Liver (tissue), 9 donors: ENCODE measurements around the gene ATP11A. TPM values are rescaled to one million over a fixed set of nuclear protein-coding genes. Genes with fewer than 3 reads are reported as not detected.

Source experiments
- DNase-seq: peaks from one replicate; pipeline ENCODE4 v3.0.0-alpha.2; 2017; ENCODE audit warnings: low spot score
- H3K27ac ChIP-seq, 2 donors: one replicate each; pipeline ENCODE4 v1.7.0; 2013; ENCODE audit warnings: inconsistent platforms in 2 of 2, low read length in 2 of 2, control low read depth in 1 of 2, low read depth in 1 of 2, mild to moderate bottlenecking in 1 of 2
- H3K27me3 ChIP-seq, 4 donors: one replicate each; pipeline versions ENCODE4 v1.6.1 to v1.7.0; 2013; ENCODE audit warnings: low read length in 3 of 4, inconsistent platforms in 1 of 4, mild to moderate bottlenecking in 1 of 4, moderate library complexity in 1 of 4; ENCODE audit not compliant: control insufficient read depth in 4 of 4, insufficient read depth in 4 of 4
- H3K36me3 ChIP-seq, 4 donors: one replicate each; pipeline versions ENCODE4 v1.6.1 to v1.7.0; 2013; ENCODE audit warnings: low read length in 3 of 4, mild to moderate bottlenecking in 3 of 4, low read depth in 1 of 4, moderate library complexity in 1 of 4; ENCODE audit not compliant: control insufficient read depth in 4 of 4, insufficient read depth in 3 of 4
- H3K4me1 ChIP-seq, 4 donors: one replicate each; pipeline versions ENCODE4 v1.6.1 to v1.7.0; 2013; ENCODE audit warnings: low read length in 3 of 4, mild to moderate bottlenecking in 3 of 4, moderate library complexity in 1 of 4; ENCODE audit not compliant: control insufficient read depth in 4 of 4, insufficient read depth in 4 of 4
- H3K4me3 ChIP-seq, 3 donors: one replicate each; pipeline versions ENCODE4 v1.6.1 to v1.7.0; 2013; ENCODE audit warnings: low read length in 3 of 3, control low read depth in 1 of 3, low read depth in 1 of 3, mild to moderate bottlenecking in 1 of 3
- H3K9ac ChIP-seq, 2 donors: one replicate each; pipeline ENCODE4 v1.7.0; 2013; ENCODE audit warnings: low read length in 2 of 2, mild to moderate bottlenecking in 2 of 2, moderate library complexity in 2 of 2, control low read depth in 1 of 2, low read depth in 1 of 2
- H3K9me3 ChIP-seq, 4 donors: one replicate each; pipeline versions ENCODE4 v1.6.1 to v1.7.0; 2013; ENCODE audit warnings: low read length in 3 of 4; ENCODE audit not compliant: control insufficient read depth in 4 of 4
- FOXA1 ChIP-seq: IDR thresholded peaks from 2 replicates; pipeline ENCODE4 v1.6.1; 2016; ENCODE audit warnings: antibody characterized with exemption
- FOXA2 ChIP-seq: IDR thresholded peaks from 2 replicates; pipeline ENCODE4 v1.6.1; 2016; ENCODE audit warnings: antibody characterized with exemption
- GABPA ChIP-seq, 2 donors: IDR thresholded peaks in 1 of 2; conservative IDR thresholded peaks in 1 of 2; 2 replicates each; pipeline ENCODE4 v1.6.1; 2016; ENCODE audit warnings: antibody characterized with exemption in 2 of 2, mild to moderate bottlenecking in 1 of 2, moderate library complexity in 1 of 2
- HNF4A ChIP-seq, 2 donors: conservative IDR thresholded peaks; 2 replicates each; pipeline ENCODE4 v1.6.1; 2016; ENCODE audit warnings: antibody characterized with exemption in 2 of 2, mild to moderate bottlenecking in 2 of 2
- HNF4G ChIP-seq: IDR thresholded peaks from 2 replicates; pipeline ENCODE4 v1.6.1; 2016; ENCODE audit warnings: antibody characterized with exemption
- JUND ChIP-seq, 2 donors: IDR thresholded peaks; 2 replicates each; pipeline ENCODE4 v1.6.1; 2016; ENCODE audit warnings: antibody characterized with exemption in 2 of 2
- MAX ChIP-seq: IDR thresholded peaks from 2 replicates; pipeline ENCODE4 v1.6.1; 2016; ENCODE audit warnings: antibody characterized with exemption
- NR2F2 ChIP-seq: IDR thresholded peaks from 2 replicates; pipeline ENCODE4 v1.6.1; 2016; ENCODE audit warnings: antibody characterized with exemption
- REST ChIP-seq: IDR thresholded peaks from 2 replicates; pipeline ENCODE4 v1.6.1; 2016; ENCODE audit warnings: antibody characterized with exemption, mild to moderate bottlenecking
- RXRA ChIP-seq, 2 donors: IDR thresholded peaks; 2 replicates each; pipeline ENCODE4 v1.6.1; 2017 to 2018; ENCODE audit warnings: antibody characterized with exemption in 2 of 2, mild to moderate bottlenecking in 1 of 2
- YY1 ChIP-seq: IDR thresholded peaks from 2 replicates; pipeline ENCODE4 v1.6.1; 2016; ENCODE audit warnings: antibody characterized with exemption, mild to moderate bottlenecking
- WGBS: extraction: QIAGEN DNeasy Blood & Tissue Kit; methylation state at CpG from one replicate; pipeline ENCODE4 v1.1.7; 2013; 5-methylcytosine and 5-hydroxymethylcytosine counted together
- polyA plus RNA-seq, 2 donors: library from polyadenylated mRNA; stranded (reverse) in 1 of 2; unstranded in 1 of 2; fragments of 200-250 nt in 1 of 2; fragments of >200 nt in 1 of 2; fragmentation: Nextera tagmentation in 1 of 2; extraction: Ambion mirVana in 1 of 2; gene quantifications; one replicate each; pipeline versions ENCODE4 v1.2.1 to v1.2.3, GENCODE V29; 2013 to 2015
- total RNA-seq, 2 donors: library from RNA; depleted of rRNA; stranded (reverse); fragments of >200 nt; gene quantifications; one replicate each; pipeline ENCODE4 v1.2.3, GENCODE V29; 2014
- donor health status: healthy.
- donor health status: healthy.
- donor health status: healthy.
- donor health status: healthy.
- donor health status: healthy.

The ATP11A gene
- total and polyA plus RNA-seq, 4 donors: 8.7 to 27.9 (median 13.8) TPM

GRCh38 chr13:112671359-112671758 lies 18.5 kb upstream of the ATP11A start:
- WGBS: 95% methylated on average over 10 of the region's 10 CpGs
- Histone ChIP-seq H3K4me1 (no peaks in the 10 kb centered on the region), H3K27me3 (no peaks in the 10 kb centered on the region), H3K9ac (no peak overlapping the region), H3K36me3 (no peaks in the 10 kb centered on the region), H3K4me3 (no peak overlapping the region), H3K9me3 (no peaks in the 10 kb centered on the region), H3K27ac (no peak overlapping the region)
- DNase-seq: no peak
- no peak for TF ChIP-seq FOXA1
- TF ChIP-seq FOXA2: no peak
- no peak for TF ChIP-seq JUND (IDR thresholded peaks at IDR 0.05)
- no peak for TF ChIP-seq YY1

- H3K9ac ChIP-seq: no peak overlapping the region
Measured at GRCh38 chr13:112672651-112673284, 17.1 kb upstream of the ATP11A start.

GRCh38 chr13:112674412-112675365 lies 15.1 kb upstream of the ATP11A start:
- Histone ChIP-seq H3K36me3 (no peaks in the 10 kb centered on the region), H3K9me3 (no peaks in the 10 kb centered on the region), H3K27me3 (no peaks in the 10 kb centered on the region), H3K9ac (no peak overlapping the region), H3K4me3 (no peak overlapping the region), H3K27ac (no peak overlapping the region), H3K4me1 (no peaks in the 10 kb centered on the region)
- no peak for TF ChIP-seq REST
- TF ChIP-seq FOXA1: no peak
- no peak for TF ChIP-seq NR2F2
- no peak for TF ChIP-seq HNF4A (conservative IDR thresholded peaks at IDR 0.05)
- no peak for TF ChIP-seq GABPA (IDR thresholded peaks at IDR 0.05 in 1 of 2, conservative IDR thresholded peaks at IDR 0.05 in 1 of 2)
- no peak for TF ChIP-seq HNF4G
- TF ChIP-seq JUND (IDR thresholded peaks at IDR 0.05): no peak
- TF ChIP-seq FOXA2: no peak
- no peak for TF ChIP-seq RXRA (IDR thresholded peaks at IDR 0.05)
- no peak for TF ChIP-seq MAX
- no peak for DNase-seq
- 85% methylated on average over 15 of the region's 15 CpGs for WGBS

More at GRCh38 chr13:112672651-112673284, 17.1 kb upstream of the ATP11A start:
- 85% methylated on average over 8 of the region's 8 CpGs for WGBS
- Histone ChIP-seq H3K27ac (no peak overlapping the region), H3K36me3 (no peaks in the 10 kb centered on the region), H3K9me3 (no peaks in the 10 kb centered on the region), H3K27me3 (no peaks in the 10 kb centered on the region), H3K4me3 (no peak overlapping the region), H3K4me1 (no peaks in the 10 kb centered on the region)
- TF ChIP-seq RXRA (IDR thresholded peaks at IDR 0.05) (no peak), GABPA (IDR thresholded peaks at IDR 0.05 in 1 of 2, conservative IDR thresholded peaks at IDR 0.05 in 1 of 2) (no peak), NR2F2 (no peak), HNF4A (conservative IDR thresholded peaks at IDR 0.05) (no peak)
- no peak for DNase-seq
